K562 (cell line): ENCODE results near the gene MIDN. TPM values are rescaled to one million over a fixed set of nuclear protein-coding genes. Genes with fewer than 3 reads are reported as not detected.

ENCODE experiments used
- EP300 ChIP-seq: IDR thresholded peaks from 2 replicates; pipeline ENCODE4 v1.6.1; 2012; ENCODE audit warnings: low read length, improper control_type of control experiment
- FIP1L1 ChIP-seq: fragments of 200-400 bp; formaldehyde crosslinking; IDR thresholded peaks from 2 replicates; pipeline ENCODE4 v1.6.1; 2018; ENCODE audit warnings: mild to moderate bottlenecking, low read depth, low read length; ENCODE audit not compliant: poor library complexity, severe bottlenecking
- SMAD1 ChIP-seq: fragments of 150-350 bp; IDR thresholded peaks from 2 replicates; pipeline ENCODE4 v1.6.1; 2014; ENCODE audit warnings: low read length, low read depth; ENCODE audit not compliant: partially characterized antibody
- SRF ChIP-seq, 2 experiments: fragments of 250-450, 450-650 bp in 1 of 2; sonication (Bioruptor Pico) in 1 of 2; sonication (generic) in 1 of 2; formaldehyde crosslinking; IDR thresholded peaks; 2 replicates each; pipeline versions ENCODE4 v1.5.0 to v1.5.1; 2020 to 2022; ENCODE audit warnings: mild to moderate bottlenecking in 1 of 2, missing genetic modification reagents in 1 of 2
- ZBTB1 ChIP-seq: sonication (generic); formaldehyde crosslinking; IDR thresholded peaks from 2 replicates; pipeline ENCODE4 v1.8.1; 2023; ENCODE audit warnings: missing genetic modification reagents, low read depth, mild to moderate bottlenecking, borderline replicate concordance
- ZNF79 ChIP-seq: fragments of 250-450 bp; sonication (Bioruptor Pico); IDR thresholded peaks from 2 replicates; pipeline ENCODE4 v1.4.0; 2020; ENCODE audit warnings: low read depth, mild to moderate bottlenecking, moderate library complexity
- polyA plus RNA-seq, 8 experiments: library from polyadenylated mRNA; depleted of rRNA in 4 of 8; stranded (reverse) in 5 of 8; unstranded in 3 of 8; fragments of >200 nt; fragmentation: Nextera tagmentation in 2 of 8; fragmentation: Illumina TruSeq in 1 of 8; extraction: Ambion mirVana in 2 of 8; extraction: Trizol in 1 of 8; gene quantifications; 2 replicates each; pipeline versions ENCODE4 v1.2.1 to v1.2.3, GENCODE V29; 2011 to 2014; ENCODE audit warnings: inconsistent platforms in 1 of 8, missing spikeins in 1 of 8
- total RNA-seq, 7 experiments: library from RNA; depleted of rRNA in 6 of 7; stranded (reverse); fragments of >200 nt in 6 of 7; fragmentation: Illumina TruSeq in 2 of 7; extraction: Trizol in 2 of 7; gene quantifications; 2 replicates each; pipeline versions ENCODE4 v1.2.1 to v1.2.3, GENCODE V29; 2011 to 2021; ENCODE audit warnings: low replicate concordance in 1 of 7
- TF ChIP-seq, protein P1 (sequence below), 2 experiments: fragments of 450-650 bp in 1 of 2; sonication (generic) in 1 of 2; formaldehyde crosslinking in 1 of 2; IDR thresholded peaks; 2 replicates each; pipeline versions ENCODE4 v1.7.1 to v1.9.0; 2016 to 2022; ENCODE audit warnings: inconsistent platforms in 1 of 2, mild to moderate bottlenecking in 1 of 2, missing genetic modification reagents in 1 of 2
- TF ChIP-seq, protein P2 (sequence below): fragments of 250-450 bp; sonication (Bioruptor Pico); IDR thresholded peaks from 2 replicates; pipeline ENCODE4 v1.8.0; 2021; ENCODE audit warnings: mild to moderate bottlenecking, moderate library complexity
- TF ChIP-seq, protein P3 (sequence below): fragments of 450-650 bp; formaldehyde crosslinking; IDR thresholded peaks from 2 replicates; pipeline ENCODE4 v1.4.0; 2022; ENCODE audit warnings: missing genetic modification characterization

Gene MIDN
- total and polyA plus RNA-seq, 9 of the 15 experiments (the other 6 are each of a cell fraction or from before 2014, with no cell fraction given) = 0.17 to 120 (median 10.1) TPM

DNA sequence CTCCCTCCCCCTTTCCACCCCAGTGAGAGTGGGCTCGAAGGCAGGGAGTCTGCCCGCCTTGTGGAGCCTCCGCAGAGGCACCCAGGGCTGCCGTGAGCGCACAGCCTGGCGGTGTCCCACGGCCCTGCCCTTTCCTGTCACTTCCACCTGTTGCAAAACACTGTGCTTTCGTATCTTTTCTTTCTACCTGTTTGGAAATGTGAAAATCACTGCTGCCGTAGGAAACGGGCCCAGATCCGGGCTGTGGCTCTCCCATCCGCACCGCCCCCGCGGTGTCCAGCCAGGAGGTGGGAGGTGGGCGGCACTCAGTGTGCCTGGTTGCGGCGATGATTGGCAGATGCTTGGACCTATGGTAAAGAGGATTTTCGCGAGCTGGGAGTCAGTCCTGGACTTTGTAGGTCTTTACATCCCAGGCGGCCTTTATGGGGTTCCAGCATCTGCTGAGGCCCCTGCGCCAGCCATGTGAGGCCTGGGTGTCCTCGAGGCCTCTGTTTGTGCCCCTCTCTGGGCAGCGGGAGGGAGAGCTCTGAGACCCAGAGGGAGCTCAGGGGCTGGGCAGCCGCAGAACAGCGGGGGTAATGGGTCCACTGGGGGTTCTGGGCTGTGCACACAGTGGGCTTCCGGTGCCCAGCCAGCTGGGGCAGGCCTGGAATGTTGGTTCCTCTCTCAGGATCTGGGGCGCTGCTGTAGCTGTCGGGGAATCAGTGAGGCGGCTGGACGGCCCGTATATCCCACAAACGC, 36.7 kb upstream of the MIDN start (continued):
- TF ChIP-seq, protein P1, sequence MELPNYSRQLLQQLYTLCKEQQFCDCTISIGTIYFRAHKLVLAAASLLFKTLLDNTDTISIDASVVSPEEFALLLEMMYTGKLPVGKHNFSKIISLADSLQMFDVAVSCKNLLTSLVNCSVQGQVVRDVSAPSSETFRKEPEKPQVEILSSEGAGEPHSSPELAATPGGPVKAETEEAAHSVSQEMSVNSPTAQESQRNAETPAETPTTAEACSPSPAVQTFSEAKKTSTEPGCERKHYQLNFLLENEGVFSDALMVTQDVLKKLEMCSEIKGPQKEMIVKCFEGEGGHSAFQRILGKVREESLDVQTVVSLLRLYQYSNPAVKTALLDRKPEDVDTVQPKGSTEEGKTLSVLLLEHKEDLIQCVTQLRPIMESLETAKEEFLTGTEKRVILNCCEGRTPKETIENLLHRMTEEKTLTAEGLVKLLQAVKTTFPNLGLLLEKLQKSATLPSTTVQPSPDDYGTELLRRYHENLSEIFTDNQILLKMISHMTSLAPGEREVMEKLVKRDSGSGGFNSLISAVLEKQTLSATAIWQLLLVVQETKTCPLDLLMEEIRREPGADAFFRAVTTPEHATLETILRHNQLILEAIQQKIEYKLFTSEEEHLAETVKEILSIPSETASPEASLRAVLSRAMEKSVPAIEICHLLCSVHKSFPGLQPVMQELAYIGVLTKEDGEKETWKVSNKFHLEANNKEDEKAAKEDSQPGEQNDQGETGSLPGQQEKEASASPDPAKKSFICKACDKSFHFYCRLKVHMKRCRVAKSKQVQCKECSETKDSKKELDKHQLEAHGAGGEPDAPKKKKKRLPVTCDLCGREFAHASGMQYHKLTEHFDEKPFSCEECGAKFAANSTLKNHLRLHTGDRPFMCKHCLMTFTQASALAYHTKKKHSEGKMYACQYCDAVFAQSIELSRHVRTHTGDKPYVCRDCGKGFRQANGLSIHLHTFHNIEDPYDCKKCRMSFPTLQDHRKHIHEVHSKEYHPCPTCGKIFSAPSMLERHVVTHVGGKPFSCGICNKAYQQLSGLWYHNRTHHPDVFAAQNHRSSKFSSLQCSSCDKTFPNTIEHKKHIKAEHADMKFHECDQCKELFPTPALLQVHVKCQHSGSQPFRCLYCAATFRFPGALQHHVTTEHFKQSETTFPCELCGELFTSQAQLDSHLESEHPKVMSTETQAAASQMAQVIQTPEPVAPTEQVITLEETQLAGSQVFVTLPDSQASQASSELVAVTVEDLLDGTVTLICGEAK (IDR thresholded peaks at IDR 0.05) = no peak
- TF ChIP-seq, protein P1 (CRISPR knock-in tag; IDR thresholded peaks at IDR 0.05) = no peak
- TF ChIP-seq SRF (CRISPR knock-in tag; IDR thresholded peaks at IDR 0.05) (no peak), SMAD1 (no peak), ZNF79 (CRISPR knock-in tag) (no peak), FIP1L1 (peak; percentile 49), ZBTB1 (no peak), EP300 (no peak)
- TF ChIP-seq, protein P2, sequence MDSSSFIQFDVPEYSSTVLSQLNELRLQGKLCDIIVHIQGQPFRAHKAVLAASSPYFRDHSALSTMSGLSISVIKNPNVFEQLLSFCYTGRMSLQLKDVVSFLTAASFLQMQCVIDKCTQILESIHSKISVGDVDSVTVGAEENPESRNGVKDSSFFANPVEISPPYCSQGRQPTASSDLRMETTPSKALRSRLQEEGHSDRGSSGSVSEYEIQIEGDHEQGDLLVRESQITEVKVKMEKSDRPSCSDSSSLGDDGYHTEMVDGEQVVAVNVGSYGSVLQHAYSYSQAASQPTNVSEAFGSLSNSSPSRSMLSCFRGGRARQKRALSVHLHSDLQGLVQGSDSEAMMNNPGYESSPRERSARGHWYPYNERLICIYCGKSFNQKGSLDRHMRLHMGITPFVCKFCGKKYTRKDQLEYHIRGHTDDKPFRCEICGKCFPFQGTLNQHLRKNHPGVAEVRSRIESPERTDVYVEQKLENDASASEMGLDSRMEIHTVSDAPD = no peak
- TF ChIP-seq, protein P3, sequence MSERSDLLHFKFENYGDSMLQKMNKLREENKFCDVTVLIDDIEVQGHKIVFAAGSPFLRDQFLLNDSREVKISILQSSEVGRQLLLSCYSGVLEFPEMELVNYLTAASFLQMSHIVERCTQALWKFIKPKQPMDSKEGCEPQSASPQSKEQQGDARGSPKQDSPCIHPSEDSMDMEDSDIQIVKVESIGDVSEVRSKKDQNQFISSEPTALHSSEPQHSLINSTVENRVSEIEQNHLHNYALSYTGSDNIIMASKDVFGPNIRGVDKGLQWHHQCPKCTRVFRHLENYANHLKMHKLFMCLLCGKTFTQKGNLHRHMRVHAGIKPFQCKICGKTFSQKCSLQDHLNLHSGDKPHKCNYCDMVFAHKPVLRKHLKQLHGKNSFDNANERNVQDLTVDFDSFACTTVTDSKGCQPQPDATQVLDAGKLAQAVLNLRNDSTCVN = no peak
